Left ventricle myocardium superior (tissue), 1 donor: ENCODE data around the gene CDK14. TPM values are rescaled to one million over a fixed set of nuclear protein-coding genes. Genes with fewer than 3 reads are reported as not detected.

Source experiments
- ATAC-seq: fragments of 200-7000 bp; cut with Tn5 transposase; one replicate; pipeline ENCODE4 v1.9.1; 2020; ENCODE audit warnings: mild to moderate bottlenecking, moderate library complexity
- DNase-seq: peaks from one replicate; pipeline ENCODE4 v3.0.0-alpha.2; 2020
- intact Hi-C: fragments of 100-400 bp; cut with micrococcal nuclease; formaldehyde crosslinking; loops from one replicate; pipeline ENCODE4 v1.11.0; 2022
- long read RNA-seq: library from polyadenylated mRNA; unstranded; transcript quantifications from one replicate; pipeline ENCODE4 v2.0.0, GENCODE V29; 2021
- total RNA-seq: library from RNA; stranded (reverse); fragmentation: NEBNext Ultra II Directional; extraction: Animal tissue kit (Norgen Biotek cat#: 25700); gene quantifications from one replicate; pipeline ENCODE4 v1.2.1, GENCODE V29; 2021
- donor health status: DM: no; HTN: yes; CAD: no; lungs with severe emphysema.

Gene CDK14
- total RNA-seq, result 23.9 TPM
- long read RNA-seq, full-length matches to known transcripts, result 8 of 18 reads
- long read RNA-seq, partial matches to known transcripts, result 4 of 18 reads
- long read RNA-seq, other reads (novel, unspliced or antisense), result 6 of 18 reads

DNA sequence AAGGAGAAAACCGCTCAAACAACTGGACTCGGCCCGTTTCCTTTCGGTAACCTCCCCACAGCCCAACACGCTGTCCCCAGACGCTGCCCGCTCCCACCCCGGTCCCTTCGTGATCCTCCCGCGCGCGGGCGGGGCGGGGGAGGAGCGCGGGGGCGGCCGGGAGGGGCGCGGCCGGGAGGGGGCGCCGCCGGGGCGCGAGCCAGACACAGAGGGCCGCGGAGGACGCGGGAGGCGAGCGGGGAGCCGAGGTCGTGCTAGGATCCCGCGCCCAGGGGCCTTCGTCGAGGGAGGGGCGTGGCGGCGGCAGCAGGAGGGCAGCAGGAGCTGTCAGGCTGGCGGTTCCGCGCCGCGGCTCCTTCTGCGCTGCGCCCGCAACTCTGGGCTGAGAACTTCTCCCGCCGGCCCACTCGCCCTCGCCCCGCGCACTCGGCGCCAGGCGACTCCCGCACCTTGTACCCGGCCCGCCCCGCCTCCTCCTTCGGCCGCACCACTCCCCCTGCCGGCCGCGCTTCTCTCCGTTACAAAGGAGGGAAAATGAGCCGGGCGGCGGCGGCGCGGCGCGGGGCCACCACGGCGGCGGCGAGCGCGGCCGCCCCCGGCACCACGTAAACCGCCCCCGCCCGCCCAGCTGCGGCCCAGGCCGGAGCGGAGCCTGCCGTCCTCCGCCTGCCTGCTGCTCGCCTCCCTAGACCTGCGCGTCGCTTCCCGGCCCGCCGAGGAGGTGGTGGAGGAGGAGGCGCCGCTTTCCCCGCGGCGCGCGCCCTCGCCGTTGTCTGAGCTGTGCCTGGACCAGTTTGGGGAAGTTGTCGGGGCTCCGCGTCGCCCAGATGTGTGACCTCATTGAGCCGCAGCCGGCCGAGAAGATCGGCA lies at the start of gene CDK14:
Gene CDK14 (plus strand): TSS at position 521 of the 870 bp plus-strand sequence. CDS start 307 bp downstream, at position 828.
- DNase-seq, result peak; percentile 93
- intact Hi-C loops, result no loop called here
- peak; percentile 83 for ATAC-seq

- DNase-seq, result no peak
- intact Hi-C loops, result loop anchor here (10.0 kb wide), 1 partner anchor 484 kb away; no protein-coding TSS in a partner anchor
- no peak for ATAC-seq
These were observed 45.1 kb upstream of the CDK14 start for GRCh38 chr7:90551036-90551435.

GRCh38 chr7:90552521-90552920 lies 43.6 kb upstream of the CDK14 start:
- ATAC-seq (no peak), DNase-seq (no peak)
- intact Hi-C loops, result loop anchor here (10.0 kb wide), 1 partner anchor 482 kb away; no protein-coding TSS in a partner anchor

GRCh38 chr7:90560730-90561129 lies 35.4 kb upstream of the CDK14 start:
- intact Hi-C loops, result no loop called here
- DNase-seq, result no peak
- no peak for ATAC-seq

DNA sequence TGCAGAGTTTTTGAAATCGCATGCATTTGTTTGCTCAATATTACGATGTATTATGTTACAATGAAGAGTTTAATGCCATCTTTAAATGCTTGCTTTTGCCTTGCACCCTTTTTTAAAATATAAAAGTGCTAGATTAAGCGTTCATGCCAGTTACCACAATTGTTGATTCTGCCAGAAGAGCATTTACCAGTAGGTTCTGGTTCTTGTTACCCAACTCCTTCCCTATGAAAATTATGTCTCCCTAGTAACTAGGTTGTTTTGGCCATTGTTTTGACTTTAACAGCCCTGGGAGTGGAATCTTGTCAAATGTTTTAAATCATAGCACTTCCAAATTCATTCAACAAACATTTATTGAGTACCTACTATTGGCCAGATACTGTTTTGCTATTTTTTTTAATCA lies 32.8 kb upstream of the CDK14 start:
- DNase-seq (no peak), ATAC-seq (no peak)
- intact Hi-C loops, result no loop called here

DNA sequence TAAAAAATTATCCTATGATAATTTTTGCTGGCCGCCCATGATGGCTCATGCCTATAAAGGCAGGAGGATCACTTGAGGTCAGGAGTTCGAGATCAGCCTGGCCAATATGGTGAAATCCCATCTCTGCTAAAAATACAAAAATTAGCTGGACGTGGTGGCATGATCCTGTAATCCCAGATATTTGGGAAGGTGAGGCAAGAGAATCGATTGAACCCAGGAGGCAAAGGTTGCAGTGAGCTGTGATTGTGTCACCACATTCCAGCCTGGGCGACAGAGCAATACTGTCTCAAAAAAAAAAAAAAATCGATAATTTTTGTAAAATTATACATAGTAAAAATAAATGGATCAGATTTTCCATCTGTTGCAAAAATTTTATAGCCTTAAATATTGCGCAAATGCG lies 31.7 kb upstream of the CDK14 start:
- ATAC-seq (no peak), DNase-seq (no peak)
- intact Hi-C loops, result no loop called here

DNA sequence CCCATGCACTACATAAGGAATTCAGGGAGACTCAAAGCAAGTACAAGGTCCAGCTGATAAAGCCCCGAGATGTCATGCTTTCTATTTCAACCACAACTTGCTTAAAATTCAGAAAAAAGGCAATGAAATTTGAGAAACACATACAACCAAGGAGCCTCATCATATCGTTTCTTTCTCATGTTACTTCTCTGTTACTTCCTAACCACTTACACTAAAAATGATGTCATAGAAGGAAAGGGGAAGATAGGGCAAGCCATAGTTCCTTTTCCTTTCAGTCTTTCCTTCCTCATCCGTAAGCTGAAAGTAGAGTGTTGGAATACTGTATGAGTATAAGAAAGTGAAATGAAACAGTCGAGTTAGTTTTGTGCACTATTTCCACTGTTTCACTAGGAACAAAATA lies 27.9 kb upstream of the CDK14 start:
- no peak for DNase-seq
- no peak for ATAC-seq
- intact Hi-C loops, result no loop called here

GRCh38 chr7:90569368-90569767 lies 26.8 kb upstream of the CDK14 start:
- ATAC-seq, result no peak
- no peak for DNase-seq
- intact Hi-C loops, result no loop called here

DNA sequence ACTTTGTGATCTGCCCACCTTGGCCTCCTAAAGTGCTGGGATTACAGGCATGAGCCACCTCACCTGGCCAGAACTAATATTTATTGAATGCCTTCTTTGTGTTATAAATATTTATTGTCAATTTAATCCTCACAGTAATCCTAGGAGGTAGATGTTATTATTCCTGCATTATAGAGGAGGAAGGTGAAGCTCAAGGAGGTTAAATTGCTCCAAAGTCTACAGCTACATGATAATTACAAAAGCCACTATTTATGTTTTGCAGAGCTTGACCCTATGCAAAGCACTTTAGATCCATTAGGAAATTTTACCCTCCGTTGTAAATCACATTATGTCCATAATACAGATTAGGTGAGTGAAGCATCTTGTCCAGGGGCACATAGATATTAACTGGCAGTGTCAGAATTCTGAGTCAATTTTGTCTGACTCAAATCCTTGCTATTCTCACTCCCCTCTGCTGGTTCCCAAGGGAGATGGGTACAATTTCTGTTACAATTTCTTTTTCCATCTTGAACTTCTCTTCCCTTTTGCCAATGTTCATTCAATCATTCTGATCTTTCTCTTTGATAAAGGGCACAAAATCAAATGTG lies 25.7 kb upstream of the CDK14 start:
- DNase-seq (no peak), ATAC-seq (no peak)
- intact Hi-C loops, result loop anchor here (10.0 kb wide), 1 partner anchor 54 kb away; no protein-coding TSS in a partner anchor

- peak; percentile 69 for DNase-seq
- intact Hi-C loops, result loop anchor here (10.0 kb wide), 1 partner anchor 51 kb away; no protein-coding TSS in a partner anchor
- peak; percentile 99 for ATAC-seq
These were observed 21.8 kb upstream of the CDK14 start for GRCh38 chr7:90574146-90574819.

- intact Hi-C loops, result loop anchor here (10.0 kb wide), 1 partner anchor 50 kb away; no protein-coding TSS in a partner anchor
- ATAC-seq, result peak; percentile 35
- no peak for DNase-seq
These were observed 21.3 kb upstream of the CDK14 start for GRCh38 chr7:90574820-90575187.

- intact Hi-C loops, result loop anchor here (10.0 kb wide), 1 partner anchor 46 kb away; no protein-coding TSS in a partner anchor
- ATAC-seq (no peak), DNase-seq (no peak)
These were observed 16.9 kb upstream of the CDK14 start for GRCh38 chr7:90579181-90579688.

DNA sequence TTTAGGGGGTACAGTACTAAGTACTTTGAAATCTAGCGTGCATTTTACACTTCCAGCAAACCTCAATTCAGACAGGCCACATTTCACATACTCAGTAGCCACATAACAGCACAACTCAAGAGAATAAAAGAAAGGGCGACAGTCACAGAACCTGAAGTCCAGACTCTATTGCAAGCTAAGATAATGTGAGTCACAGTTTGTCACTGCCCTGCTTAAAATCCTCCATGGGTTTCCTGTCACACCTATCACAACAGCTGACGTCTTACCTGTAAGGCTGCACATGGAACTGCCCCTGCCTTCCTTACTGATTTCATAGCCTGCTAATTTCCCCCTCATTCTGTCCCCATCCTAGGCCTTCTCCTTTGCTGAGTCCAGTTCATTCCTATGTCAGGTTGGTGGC lies 16.1 kb upstream of the CDK14 start:
- DNase-seq (no peak), ATAC-seq (no peak)
- intact Hi-C loops, result no loop called here

GRCh38 chr7:90582164-90582563 lies 14.0 kb upstream of the CDK14 start:
- ATAC-seq (no peak), DNase-seq (no peak)
- intact Hi-C loops, result no loop called here

DNA sequence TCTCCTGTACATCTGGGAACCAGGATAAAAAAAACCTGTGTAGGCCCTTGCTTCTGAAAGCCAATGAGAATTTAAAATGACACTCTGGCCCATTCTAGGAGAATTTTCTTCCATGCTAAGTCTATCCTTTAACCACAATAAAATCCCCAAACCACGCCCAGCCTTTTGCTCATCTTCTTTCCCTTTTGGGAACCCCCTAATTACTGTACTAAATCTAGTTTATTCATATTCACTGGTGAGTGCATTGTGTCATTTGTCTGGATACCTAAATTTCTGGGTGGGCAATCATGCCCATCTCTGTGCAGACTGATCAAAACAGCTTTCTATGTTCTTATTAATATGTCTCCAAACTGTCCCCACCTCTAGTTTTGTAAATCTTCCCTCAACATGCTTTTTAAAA lies 11.7 kb upstream of the CDK14 start:
- ATAC-seq, result no peak
- intact Hi-C loops, result no loop called here
- DNase-seq, result no peak

DNA sequence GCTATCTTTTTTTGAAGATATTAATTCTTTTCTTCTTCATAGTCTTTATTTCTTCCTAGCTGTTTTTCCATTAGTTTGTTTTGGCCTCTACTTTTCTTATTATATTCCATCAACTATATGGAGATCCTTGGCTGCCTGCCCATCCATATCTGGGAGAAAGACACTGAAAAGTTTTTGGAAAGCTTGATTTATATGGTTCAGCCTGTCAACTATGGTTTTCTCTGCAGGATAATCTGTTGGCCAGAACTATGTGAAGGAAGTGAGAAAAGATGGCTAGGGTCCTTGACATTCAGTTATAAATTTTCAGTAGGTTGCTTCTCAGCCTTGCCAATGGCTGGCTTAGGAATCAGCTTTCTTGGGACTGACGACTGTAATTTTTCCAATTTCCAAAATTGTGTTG lies 10.0 kb upstream of the CDK14 start:
- DNase-seq (no peak), ATAC-seq (no peak)
- intact Hi-C loops, result no loop called here

- DNase-seq (no peak), ATAC-seq (no peak)
- intact Hi-C loops, result no loop called here
These were observed 8.4 kb upstream of the CDK14 start for GRCh38 chr7:90587766-90588165.

DNA sequence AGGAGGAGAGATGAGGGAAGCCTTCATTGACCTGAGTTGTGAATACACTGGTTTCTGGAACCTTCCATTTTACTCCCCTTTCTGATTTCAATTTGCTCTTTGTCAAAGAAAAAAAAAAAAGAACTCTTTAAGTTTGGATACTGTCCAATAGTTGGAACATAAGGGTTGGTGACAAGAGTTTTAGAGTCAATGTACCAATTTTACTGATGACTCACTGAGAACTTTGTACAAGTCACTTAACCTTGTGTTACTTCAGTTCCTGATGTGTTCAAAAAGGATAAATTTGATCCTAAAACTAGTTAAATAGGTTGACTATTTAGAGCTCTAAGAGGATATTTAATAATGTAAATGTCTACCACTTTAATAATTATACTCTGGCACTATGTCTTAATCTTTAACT lies 4.1 kb upstream of the CDK14 start:
- intact Hi-C loops, result no loop called here
- DNase-seq (no peak), ATAC-seq (no peak)

- ATAC-seq (no peak), DNase-seq (no peak)
- intact Hi-C loops, result no loop called here
These were observed 2.9 kb upstream of the CDK14 start for GRCh38 chr7:90593205-90593604.
